ENCODE results near the gene TBC1D5.

The TBC1D5 gene

DNA sequence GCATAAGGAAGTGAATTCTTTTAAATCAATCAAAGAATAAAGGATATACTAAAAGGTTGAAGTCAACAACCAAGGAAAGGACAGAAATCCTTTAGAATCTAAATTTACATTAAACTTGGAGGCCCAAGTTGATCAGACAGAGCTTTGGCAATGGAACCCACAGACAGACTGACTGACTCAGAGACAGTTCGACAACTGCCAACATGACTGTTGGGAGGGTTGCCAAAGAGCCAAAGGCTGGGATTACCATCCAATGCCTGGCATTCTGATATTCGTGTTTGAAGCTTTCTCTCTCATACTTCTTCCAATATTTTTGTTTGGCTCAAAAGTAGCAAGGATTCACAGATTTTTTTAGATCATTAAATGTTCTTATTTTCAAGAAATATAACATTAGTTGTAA, 451.5 kb downstream of the TBC1D5 start:
- no peak for DNase-seq (ENCODE audit: low read depth)

DNA sequence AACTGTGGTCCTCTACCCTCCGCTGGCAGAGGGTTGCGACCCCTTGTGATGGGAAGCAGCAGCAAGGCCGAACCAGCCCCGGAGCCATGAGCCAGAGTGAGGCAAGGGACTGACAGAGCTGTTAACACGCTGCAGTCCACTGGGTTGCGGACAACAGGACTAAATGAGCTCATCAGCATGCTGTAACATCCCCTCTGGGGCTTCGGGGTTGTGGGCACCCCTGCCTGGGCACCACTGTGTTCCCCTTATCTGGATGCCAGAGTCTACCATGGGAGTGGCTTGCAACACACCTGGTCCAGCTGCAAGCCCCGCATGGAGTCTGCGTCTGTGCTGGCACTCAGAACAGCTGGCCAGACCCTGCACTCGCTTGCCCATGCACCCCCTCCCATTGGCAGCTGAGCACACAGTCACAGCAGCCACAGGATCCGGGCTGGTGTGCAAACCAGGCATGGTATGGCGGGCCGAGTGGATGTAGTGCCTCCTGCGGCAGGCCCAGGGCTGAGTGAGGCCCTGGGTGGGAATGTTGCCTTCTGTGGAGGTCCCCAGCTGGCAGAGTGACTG, 453.5 kb downstream of the TBC1D5 start:
- no peak for DNase-seq (ENCODE audit: low read depth)

DNA sequence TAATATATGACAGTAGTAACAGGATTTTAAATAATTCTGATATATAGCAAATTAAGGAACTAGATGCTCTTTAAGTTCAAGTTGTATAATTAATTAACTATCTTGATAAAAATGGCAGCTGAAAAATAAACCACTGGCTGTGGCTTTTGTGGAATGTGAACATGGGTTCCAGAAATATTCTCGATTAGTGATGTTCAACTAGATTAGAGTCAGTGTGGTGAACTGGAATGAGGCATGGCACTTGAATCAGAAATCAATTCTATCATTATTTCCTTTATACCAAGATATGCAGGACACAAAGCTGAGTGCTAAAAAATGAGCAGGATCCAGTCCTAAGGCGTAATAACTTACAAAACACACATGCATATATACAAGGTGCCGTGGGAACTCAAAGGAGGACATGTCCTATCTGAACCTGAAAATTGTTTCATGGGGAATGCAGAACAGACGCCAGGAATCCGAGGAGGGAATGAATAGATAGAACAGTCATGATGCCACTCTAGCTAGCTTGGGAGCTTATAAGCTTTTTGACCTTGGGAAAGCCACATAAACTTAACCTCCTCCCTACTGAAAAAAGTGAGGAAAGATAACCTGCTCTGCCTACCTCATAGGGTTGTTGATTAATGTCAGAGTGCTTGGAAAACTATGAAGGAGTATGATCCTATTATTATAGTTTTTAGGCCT, 455.3 kb downstream of the TBC1D5 start:
- no peak for DNase-seq (ENCODE audit: low read depth)

DNA sequence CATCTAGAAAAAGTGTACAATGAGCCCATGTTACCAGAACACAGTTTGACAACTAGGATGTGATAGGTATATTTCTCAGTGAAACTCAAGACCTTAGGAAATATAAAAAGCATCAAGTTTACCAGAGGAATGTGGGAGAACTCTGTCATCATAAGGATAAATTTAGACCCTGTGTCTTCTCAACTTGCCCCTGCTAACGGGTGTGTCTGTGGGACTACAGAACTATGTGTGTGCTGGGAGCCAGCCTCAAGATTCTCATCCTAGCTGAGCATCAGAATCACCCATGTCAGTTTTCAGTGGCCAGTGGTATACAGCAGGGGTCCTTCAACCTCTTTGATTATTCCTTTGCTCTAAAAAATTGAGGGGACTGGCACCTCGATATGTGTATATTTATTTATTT, 464.4 kb downstream of the TBC1D5 start:
- DNase-seq (ENCODE audit: low read depth) = no peak

DNA sequence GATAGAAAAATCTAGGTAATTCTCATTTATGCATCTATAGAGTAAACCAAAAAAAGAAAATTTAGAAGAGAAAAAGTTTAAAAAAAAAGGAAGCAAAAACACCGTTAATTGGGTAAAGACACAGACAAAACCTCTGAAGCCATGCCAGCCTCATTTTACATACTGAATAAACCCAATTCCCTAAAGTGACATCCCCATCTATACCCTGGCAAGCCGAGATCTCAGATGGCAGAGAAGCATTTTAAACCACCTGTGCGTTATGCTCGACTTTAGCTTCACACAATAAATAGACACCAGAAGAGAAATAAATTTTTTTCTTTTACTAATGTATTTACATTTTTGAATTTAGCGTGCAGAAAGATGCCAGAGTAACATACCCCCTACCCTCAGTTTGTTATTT, 475.6 kb downstream of the TBC1D5 start:
- DNase-seq (ENCODE audit: low read depth) = no peak

DNA sequence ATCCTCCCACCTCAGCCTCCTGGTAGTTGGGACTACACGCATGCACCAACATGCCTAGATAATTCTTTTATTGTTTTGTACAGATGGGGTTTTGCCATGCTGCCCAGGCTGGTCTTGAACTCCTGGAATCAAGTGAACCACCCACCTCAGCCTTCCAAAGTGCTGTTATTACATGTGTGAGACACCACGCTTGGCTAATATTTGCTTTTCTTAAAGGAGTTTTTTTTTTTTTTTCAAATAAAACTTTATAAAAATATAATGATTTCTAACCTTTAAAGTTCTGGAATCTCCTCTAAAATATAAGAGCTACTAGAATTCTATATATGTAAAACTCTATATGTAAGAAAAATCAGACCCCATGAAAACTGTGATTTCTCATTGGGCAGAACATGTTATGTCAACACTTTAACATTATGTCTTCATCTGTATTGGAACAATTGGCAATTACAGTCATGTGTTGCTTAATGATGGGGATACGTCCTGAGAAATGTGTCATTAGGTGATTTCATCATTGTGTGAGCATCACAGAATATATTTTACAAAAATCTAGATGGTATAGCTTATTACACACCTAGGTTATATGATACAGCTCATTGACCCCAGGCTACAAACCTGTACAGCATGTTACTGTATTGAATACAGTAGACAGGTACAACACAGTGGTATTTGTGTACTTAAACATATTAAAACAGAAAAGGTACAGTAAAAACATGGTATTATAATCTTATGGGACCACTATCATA, 480.6 kb downstream of the TBC1D5 start:
- DNase-seq (ENCODE audit: low read depth) = no peak

DNA sequence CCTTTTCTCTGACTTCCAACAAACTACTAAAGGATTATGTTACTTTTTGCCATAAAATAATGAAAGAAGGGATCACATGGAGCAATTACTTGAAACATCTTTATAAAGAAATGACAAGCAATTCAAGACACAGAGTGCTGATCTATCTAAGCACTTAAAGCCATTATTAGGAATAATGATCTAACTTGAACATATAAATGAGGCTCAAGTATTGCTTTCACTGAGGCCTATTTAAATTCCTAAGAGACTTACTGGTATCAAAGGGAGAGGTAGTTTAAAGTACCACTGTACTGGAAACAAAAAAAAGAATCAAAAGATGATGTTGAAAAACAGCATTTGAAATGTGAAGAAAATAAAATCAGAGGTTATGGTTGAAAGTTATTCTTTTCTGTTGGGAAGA, 482.2 kb downstream of the TBC1D5 start:
- DNase-seq (ENCODE audit: low read depth) = no peak

DNA sequence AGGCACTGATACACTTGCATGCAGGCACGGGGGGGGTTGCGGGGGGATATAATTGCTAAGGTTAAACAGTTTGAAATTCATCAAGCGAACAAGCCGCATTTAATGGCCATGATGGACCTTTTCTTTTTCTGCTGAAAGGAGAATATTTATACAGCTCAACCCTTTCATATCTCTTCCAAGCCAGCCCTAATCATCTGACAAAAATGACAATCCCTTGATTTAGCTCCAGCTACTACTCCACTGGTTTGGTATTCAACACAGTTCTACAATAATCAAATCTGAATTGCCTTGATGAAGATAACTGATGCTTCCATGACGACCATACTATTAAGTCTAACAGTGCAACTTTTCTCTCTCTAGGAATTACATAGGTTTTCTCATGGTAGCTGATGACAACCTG, 482.7 kb downstream of the TBC1D5 start:
- DNase-seq (ENCODE audit: low read depth) = no peak

DNA sequence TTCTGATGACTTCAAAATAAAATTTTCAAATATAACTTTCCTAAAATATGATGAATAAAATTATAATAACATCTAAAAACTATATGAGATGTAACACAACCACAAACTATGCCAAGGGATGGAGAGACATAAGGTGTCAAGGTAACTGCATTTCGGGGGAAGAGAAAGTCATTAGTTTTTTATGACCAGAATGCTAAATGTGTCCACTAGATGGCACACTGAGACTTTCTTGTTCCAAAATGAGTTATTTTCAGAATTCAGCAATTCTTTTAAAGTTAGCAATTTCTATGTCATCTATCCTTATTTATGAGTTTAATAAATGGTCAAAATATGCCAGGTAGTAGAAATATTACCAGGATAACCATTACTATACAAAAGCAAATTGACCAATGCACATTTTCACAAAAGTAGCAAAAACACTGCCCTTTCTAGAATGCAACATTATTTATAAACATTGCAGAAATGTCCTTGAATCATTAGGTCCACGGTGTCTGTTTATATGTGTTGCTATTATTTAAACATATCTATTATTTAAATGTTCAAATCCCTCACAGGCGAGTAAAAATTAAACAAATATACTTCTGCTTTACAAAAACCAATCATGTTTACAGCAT, 483.5 kb downstream of the TBC1D5 start:
- peak; percentile 2 for DNase-seq (ENCODE audit: low read depth)

DNA sequence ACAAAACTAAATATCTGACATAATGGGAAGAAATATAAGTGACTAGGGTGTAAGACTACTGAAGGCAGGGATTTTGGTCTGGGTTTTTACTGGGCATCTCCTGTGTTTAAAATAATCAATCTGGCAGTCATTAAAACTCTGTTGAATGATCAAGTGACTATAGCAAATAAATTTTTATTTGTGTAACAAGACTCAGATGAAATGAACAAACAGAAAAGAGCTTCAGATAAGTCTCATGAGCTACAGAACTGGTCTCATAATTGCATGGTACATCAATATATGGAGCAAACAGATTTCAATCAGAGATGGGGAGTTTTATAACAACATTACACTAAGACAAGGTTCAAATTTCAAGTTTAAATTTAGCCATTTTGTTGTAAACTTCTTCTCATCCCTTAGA, 485.2 kb downstream of the TBC1D5 start:
- DNase-seq (ENCODE audit: low read depth) = no peak

DNA sequence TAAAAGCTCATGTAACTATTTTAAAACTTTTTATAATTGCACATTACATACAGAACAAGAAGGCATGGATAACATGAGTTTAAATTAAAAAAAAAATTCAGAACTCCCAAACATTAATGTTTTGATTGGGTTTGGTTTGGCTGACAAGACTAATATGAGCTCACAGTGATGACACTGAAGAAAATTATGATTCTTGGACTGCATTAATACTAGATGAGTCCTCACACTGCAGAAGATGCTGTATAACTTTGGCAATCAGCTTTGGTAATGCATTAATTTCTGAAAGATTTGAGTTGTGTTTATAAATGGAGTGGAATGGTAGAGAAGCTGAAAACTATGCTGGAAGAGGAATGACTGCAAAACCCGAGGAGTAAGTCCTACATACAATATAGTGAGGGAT, 498.8 kb downstream of the TBC1D5 start:
- DNase-seq (ENCODE audit: low read depth) = no peak

DNA sequence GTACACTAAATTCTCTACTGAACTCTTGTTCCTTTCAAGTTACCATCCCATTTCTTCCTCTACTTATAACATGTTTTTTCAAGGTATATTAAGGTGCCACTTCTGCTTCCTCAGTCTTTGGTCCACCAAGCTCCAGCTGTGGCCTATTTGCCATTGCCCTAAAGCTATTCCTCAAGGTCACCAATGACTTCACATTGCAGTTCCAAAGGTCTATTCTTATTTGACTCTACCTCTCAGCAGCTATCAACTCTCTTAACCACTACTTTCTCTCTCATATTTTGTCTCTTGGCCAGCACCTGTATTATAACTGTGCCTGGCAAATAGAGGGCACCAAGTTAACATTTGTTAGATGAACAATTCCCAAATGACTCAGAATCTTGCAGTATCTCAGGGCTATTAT, 503.0 kb downstream of the TBC1D5 start:
- DNase-seq (ENCODE audit: low read depth) = no peak

DNA sequence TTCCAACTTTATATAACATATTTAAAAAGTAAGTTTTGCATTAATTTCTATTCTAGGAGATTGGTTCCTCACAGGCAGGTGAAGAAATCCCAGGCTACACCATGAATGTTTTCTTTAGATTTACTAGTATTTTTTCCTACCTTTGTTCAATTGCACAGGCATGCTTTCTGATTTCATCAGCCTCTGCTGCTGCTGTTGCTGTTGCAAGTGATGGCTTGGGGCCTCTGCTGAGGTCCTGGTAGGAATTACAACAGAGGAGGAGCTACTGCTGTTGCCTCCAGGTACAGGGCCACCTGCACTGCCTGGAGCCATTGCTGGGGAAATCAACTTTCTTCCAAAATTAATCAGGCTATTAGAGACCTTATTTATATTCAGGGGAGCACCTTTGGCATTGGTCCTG, 504.4 kb downstream of the TBC1D5 start:
- no peak for DNase-seq (ENCODE audit: low read depth)

DNA sequence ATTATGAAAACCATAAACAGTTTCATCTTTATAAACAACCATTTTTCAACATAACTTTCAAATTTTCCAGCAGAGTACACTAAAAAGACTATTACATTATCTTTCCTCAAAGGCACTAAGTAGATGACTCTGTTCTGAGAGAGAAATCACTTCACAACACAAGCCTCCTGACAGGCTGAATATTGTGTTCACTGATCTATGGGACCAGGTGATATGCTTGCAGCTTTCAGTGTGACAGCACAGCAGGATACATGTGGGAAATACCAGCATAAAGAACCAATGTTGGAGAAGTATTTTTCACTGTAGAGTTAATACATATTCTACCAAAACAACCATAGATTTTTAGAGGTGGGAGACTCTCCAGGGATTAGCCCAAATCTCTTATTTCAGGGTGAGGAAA, 507.1 kb downstream of the TBC1D5 start:
- no peak for DNase-seq (ENCODE audit: low read depth)

DNA sequence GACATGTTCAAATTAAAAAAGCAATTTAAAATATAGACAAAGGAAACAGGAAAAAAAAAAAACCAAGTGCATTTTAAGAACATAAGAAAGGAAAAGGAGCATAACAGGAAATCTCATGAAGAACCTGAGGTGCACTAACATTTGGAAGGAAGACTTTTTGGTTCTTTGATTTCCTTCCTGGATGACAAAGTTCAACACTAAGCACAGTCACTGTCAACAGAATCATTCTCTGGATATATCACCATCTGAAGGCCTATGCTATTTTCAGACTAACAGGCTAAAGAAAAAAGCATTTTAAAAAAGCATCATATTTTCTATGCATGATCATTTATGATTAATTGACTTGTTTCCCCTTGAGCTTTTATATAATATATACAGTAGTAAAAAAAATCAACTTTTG, 508.0 kb downstream of the TBC1D5 start:
- DNase-seq (ENCODE audit: low read depth) = no peak

DNA sequence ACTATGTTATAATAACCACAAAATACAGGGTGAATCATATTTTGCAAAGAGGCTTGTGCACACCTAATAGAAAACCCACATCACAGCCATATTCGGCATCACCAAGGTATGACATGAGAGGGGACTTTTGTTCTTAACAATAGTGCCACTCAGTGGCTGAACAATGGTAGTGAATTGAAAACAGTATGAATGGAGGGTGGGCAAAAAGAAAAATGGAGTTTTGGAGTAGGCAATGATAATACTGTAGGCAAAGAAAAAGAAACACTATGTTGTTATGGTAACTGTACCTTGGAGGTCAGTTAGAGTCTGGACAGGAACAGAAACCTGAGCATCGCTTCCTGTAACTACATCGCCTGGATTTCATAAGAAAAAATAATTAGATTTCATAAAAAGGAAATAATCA, 509.0 kb downstream of the TBC1D5 start:
- DNase-seq (ENCODE audit: low read depth) = peak; percentile 27

DNA sequence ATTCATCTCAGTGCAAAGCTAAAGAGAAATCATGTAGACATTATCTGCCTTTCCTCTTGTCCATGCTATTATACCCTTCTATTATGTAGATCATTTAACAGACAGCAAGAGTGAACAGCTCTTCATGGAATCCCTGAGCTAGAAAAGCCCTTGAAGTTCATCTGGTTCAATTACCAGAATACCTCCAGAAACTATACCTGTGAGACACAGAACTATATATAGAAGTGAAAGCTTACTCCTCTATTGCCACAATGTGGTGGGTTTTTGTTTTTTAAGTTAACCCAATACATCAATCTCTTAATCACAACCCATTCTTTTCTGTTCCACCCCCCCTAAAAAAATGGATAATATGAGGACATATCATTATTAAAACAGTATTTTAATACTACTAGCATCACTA, 510.0 kb downstream of the TBC1D5 start:
- DNase-seq (ENCODE audit: low read depth) = no peak

DNA sequence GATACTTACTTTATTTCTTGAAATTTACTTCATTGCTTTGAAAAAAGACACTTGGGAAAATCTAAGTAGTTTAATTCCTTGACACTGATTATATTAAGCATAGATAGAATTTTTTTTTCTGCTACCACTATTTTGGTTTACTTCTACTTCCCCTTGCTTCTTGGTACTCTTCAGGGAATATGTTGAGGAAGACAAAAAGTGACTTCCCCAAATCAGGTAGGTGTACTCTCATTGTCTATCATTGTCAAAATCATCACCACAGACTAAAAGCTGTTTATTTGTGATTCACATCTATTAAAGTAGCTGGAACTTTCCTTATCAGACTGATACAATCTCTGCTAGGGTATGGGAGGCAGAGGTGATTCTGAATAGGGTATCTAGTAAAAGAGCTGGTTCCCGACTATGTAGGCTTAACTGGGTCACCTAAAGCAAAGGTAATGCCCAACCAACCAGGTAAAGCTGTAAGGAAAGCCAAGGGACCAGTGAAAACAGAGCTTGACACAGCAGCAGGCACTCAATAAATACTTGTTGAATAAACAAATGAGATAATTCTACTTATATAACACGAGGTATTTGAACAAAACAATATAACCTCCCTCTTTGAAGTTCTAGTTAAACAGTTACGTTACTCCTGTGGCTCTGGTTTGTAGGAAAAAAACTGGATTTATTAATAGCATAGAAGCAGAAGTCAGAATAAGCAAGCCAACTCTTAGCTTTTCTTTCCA, 510.7 kb downstream of the TBC1D5 start:
- no peak for DNase-seq (ENCODE audit: low read depth)

DNA sequence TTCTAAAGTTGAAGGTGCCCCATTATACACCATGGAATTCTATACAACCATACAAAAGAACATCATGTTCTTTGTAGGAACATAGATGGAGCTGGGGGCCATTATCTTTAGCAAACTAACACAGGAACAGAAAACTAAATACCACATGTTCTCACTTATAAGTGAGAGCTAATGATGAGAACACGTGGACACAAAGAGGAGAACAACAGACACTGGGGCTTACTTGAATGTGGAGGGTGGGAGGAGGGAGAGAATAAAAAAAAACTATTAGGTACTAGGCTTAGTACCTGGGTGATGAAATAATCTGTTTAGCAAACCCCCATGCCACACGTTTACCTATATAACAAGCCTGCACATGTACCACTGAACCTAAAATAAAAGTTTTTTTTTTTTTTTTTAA, 515.0 kb downstream of the TBC1D5 start:
- no peak for DNase-seq (ENCODE audit: low read depth)

DNA sequence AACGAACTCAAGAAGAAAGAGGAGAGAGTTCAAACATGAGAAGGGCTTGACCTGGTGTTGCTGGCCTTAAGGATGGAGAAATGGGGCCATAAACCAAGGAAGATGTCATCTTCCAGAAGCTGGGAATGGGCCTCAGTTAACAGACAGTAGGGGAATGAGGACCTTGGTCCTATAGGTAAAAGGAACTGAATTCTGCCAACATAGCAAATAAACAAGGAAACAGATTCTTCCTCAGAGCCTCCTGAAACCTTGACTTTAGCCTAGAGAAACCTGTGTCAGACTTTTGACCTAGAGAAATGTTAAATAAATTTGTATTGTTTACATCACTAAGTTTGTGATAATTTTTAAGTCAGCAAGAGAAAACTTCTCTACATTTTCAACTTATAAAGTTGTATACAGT, 520.9 kb downstream of the TBC1D5 start:
- no peak for DNase-seq (ENCODE audit: low read depth)

DNA sequence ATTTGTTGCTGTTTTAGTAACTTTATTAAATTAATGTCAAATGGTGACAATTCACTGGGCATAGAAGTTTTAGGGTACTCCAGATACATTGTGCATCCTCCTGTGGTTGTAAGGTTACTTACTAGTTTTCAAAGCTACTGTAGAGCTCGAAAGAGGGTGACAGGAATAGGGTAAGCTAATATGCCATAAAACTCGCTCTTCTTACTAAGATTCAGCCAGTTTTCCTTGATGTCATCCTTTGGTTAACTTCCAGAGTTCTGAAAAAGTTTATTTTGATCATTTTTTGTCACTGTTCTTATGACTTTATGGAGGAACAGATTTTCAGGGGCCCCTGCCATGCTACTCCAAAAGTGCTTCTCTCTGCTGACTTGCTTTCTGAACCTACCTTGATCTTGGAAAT, 522.8 kb downstream of the TBC1D5 start:
- DNase-seq (ENCODE audit: low read depth) = no peak

DNA sequence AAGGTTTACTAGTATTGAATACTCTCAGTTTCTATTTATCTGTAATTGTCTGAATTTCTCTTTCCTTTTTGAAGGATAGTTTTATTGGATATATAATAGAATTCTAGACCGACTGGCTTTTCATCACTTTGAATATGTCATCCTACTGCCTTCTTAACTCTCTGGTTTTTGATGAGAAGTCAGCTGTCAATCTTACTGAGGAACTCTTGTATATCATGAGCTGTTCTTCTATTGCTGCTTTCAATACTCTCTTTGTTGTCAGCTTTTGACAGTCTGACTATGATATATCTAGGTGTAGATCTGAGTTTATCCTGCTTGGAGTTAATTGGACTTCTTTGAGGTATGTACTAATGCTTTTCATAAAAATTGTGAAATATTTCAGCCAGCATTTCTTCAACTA, 523.8 kb downstream of the TBC1D5 start:
- no peak for DNase-seq (ENCODE audit: low read depth)

DNA sequence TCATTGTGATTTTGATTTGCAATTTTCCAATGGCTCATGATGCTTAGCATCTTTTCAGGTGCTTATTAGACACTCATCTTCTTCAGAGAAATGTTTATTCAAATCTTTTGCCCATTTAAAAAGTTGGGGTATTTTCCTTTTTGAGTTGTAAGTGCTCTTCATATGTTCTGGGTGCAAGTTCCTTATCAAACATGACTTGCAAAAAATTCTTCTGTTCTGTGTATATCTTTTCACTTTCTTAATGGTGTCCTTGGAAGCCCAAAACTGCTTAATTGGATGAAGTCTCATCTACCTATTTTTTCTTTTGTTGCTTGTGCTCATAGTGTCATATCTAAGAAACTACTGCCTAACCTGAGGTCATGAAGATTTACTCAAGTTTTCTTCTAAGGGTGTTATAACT, 524.8 kb downstream of the TBC1D5 start:
- DNase-seq (ENCODE audit: low read depth) = no peak
